CD14-positive monocyte (primary cell): Measurements from ENCODE around the gene AKT1S1. TPM values are rescaled to one million over a fixed set of nuclear protein-coding genes. Genes with fewer than 3 reads are reported as not detected.

Source experiments
- DNase-seq, 3 donors: peaks; one replicate each; pipeline ENCODE4 v3.0.0-alpha.2; 2011 to 2022
- H2AFZ ChIP-seq: 2 replicates; pipeline ENCODE4 v1.6.0; 2012; ENCODE audit warnings: mild to moderate bottlenecking, low read depth, low read length, inconsistent platforms; ENCODE audit not compliant: insufficient read depth, poor library complexity, severe bottlenecking
- H3K27ac ChIP-seq, 2 donors: 1 replicate in 1 of 2; 2 replicates in 1 of 2; pipeline ENCODE4 v1.5.1; 2012 to 2013; ENCODE audit warnings: low read length in 2 of 2, control low read depth in 1 of 2, inconsistent platforms in 1 of 2, low read depth in 1 of 2, mild to moderate bottlenecking in 1 of 2
- H3K27me3 ChIP-seq, 2 donors: one replicate each; pipeline versions ENCODE4 v1.6.0 to v1.6.1; 2011 to 2013; ENCODE audit warnings: low read length in 2 of 2; ENCODE audit not compliant: control insufficient read depth in 2 of 2, insufficient read depth in 2 of 2
- H3K36me3 ChIP-seq, 2 donors: replicated peaks in 1 of 2; 1 replicate in 1 of 2; 2 replicates in 1 of 2; pipeline versions ENCODE4 v1.5.1 to v1.6.1; 2012 to 2013; ENCODE audit warnings: low read length in 2 of 2, control low read depth in 1 of 2, inconsistent platforms in 1 of 2, mild to moderate bottlenecking in 1 of 2; ENCODE audit not compliant: insufficient read depth in 2 of 2, control insufficient read depth in 1 of 2
- H3K4me1 ChIP-seq, 2 donors: 1 replicate in 1 of 2; 2 replicates in 1 of 2; pipeline versions ENCODE4 v1.5.1 to v1.6.1; 2012 to 2013; ENCODE audit warnings: low read length in 2 of 2, control low read depth in 1 of 2, inconsistent platforms in 1 of 2, mild to moderate bottlenecking in 1 of 2, moderate library complexity in 1 of 2; ENCODE audit not compliant: insufficient read depth in 2 of 2, control insufficient read depth in 1 of 2
- H3K4me2 ChIP-seq: replicated peaks from 2 replicates; pipeline ENCODE3; 2012; ENCODE audit warnings: low read length, moderate library complexity, mild to moderate bottlenecking; ENCODE audit not compliant: poor library complexity, severe bottlenecking; ENCODE audit errors: extremely low read depth
- H3K4me3 ChIP-seq, 3 experiments: fragments of 200-600 bp in 1 of 3; sonication (generic) in 1 of 3; replicated peaks in 1 of 3; 1 replicate in 2 of 3; 2 replicates in 1 of 3; pipeline ENCODE4 v1.5.1; 2011 to 2013; ENCODE audit warnings: low read length in 3 of 3, mild to moderate bottlenecking in 3 of 3, control low read depth in 2 of 3, low read depth in 2 of 3, inconsistent platforms in 1 of 3, moderate library complexity in 1 of 3
- H3K79me2 ChIP-seq: 2 replicates; pipeline ENCODE4 v1.6.0; 2012; ENCODE audit warnings: mild to moderate bottlenecking, control low read depth, inconsistent platforms, low read length, moderate library complexity; ENCODE audit not compliant: insufficient read depth
- H3K9ac ChIP-seq: 2 replicates; pipeline ENCODE4 v1.6.0; 2017; ENCODE audit warnings: low read length, mild to moderate bottlenecking; ENCODE audit not compliant: insufficient read depth, poor library complexity, severe bottlenecking
- H3K9me3 ChIP-seq, 2 donors: replicated peaks in 1 of 2; 1 replicate in 1 of 2; 2 replicates in 1 of 2; pipeline versions ENCODE4 v1.5.1 to v1.6.1; 2012 to 2013; ENCODE audit warnings: low read length in 2 of 2, control low read depth in 1 of 2; ENCODE audit not compliant: control insufficient read depth in 1 of 2, insufficient read depth in 1 of 2
- H4K20me1 ChIP-seq: 2 replicates; pipeline ENCODE4 v1.6.0; 2012; ENCODE audit warnings: mild to moderate bottlenecking, low read length, control low read depth, moderate library complexity; ENCODE audit not compliant: insufficient read depth
- H3K27ac Mint-ChIP-seq, 7 donors: one replicate each; pipeline ENCODE4 v1.8.0; 2020; ENCODE audit warnings: mild to moderate bottlenecking in 7 of 7, mixed read lengths in 7 of 7, moderate library complexity in 6 of 7, inconsistent platforms in 2 of 7
- H3K27me3 Mint-ChIP-seq, 3 donors: one replicate each; pipeline ENCODE4 v1.8.0; 2021 to 2022; ENCODE audit warnings: low read depth in 3 of 3, mild to moderate bottlenecking in 3 of 3, mixed read lengths in 3 of 3, moderate library complexity in 3 of 3, inconsistent platforms in 1 of 3
- H3K36me3 Mint-ChIP-seq, 2 donors: one replicate each; pipeline ENCODE4 v1.8.0; 2020; ENCODE audit warnings: mixed read lengths in 2 of 2, inconsistent platforms in 1 of 2, mild to moderate bottlenecking in 1 of 2
- H3K4me1 Mint-ChIP-seq: one replicate; pipeline ENCODE4 v1.8.0; 2020; ENCODE audit warnings: mild to moderate bottlenecking, mixed read lengths
- H3K4me3 Mint-ChIP-seq, 2 donors: one replicate each; pipeline ENCODE4 v1.8.0; 2020; ENCODE audit warnings: mild to moderate bottlenecking in 2 of 2, mixed read lengths in 2 of 2, moderate library complexity in 1 of 2
- H3K9me3 Mint-ChIP-seq, 7 donors: one replicate each; pipeline ENCODE4 v1.8.0; 2020 to 2022; ENCODE audit warnings: mixed read lengths in 7 of 7, mild to moderate bottlenecking in 6 of 7, moderate library complexity in 6 of 7, inconsistent platforms in 2 of 7
- WGBS: methylation state at CpG from one replicate; pipeline ENCODE4 v1.1.5; 2013; ENCODE audit warnings: missing lambda C conversion rate; ENCODE audit not compliant: insufficient coverage; 5-methylcytosine and 5-hydroxymethylcytosine counted together
- intact Hi-C, 2 donors: fragments of 100-400 bp; cut with micrococcal nuclease; formaldehyde crosslinking; loops; one replicate each; pipeline versions ENCODE4 v1.15.0 to v1.15.1; 2023
- polyA plus RNA-seq, 3 donors: library from polyadenylated mRNA; depleted of rRNA in 1 of 3; unstranded in 2 of 3; stranded (reverse) in 1 of 3; fragments of 300-500 nt in 2 of 3; fragments of >200 nt in 1 of 3; fragmentation: Illumina TruSeq in 2 of 3; gene quantifications; 1 replicate in 2 of 3; 2 replicates in 1 of 3; pipeline ENCODE4 v1.2.3, GENCODE V29; 2012 to 2021
- TF ChIP-seq, protein P1 (sequence below): fragments of 200-600 bp; IDR thresholded peaks from one replicate; pipeline ENCODE4 v1.8.0; 2022; ENCODE audit warnings: antibody characterized with exemption, mild to moderate bottlenecking

The AKT1S1 gene
- polyA plus RNA-seq, 3 donors = 5.4 to 18.2 (median 6.6) TPM

DNA sequence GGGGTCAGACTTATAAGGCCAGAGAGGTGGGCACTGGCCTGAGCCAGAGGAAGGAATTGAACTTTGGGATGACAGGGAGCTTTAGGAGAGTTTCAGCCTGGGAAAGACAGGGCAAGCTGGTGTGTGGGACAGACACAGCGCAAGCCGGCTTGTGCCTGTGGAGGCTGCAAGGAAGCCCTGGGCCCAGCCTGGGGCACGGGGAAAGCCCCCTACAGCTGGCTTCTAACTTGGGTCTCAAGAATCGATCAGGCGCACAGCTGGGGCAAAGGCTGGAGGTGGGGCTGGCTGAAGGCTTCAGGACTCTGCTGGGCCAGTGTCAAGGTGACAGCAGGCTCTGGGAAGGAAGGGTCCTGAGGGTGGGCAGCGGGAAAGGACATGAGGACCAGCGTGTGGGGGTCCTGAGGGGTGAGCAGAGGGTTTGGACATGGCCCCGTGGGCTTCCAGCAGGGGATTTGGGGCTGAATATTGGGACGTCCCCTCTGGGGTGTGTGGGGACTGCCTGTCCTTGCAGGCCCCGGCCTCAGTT lies 23.2 kb downstream of the AKT1S1 start:
- intact Hi-C loops = loop anchor here in 1 of 2 donors (5.0 kb wide), 1 partner anchor 37 kb away; the partner anchor contains the start of gene MED25
- peaks cover 10 to 25% of the 10 kb centered on the region in 2 donors for H3K36me3 ChIP-seq
- peak overlapping the region in 1 of 2 donors; percentile 16 for H3K4me3 Mint-ChIP-seq
- peaks cover 30% of the 10 kb centered on the region for H3K4me1 Mint-ChIP-seq
- DNase-seq = no peak
- H3K9ac ChIP-seq = no peak overlapping the region
- peaks cover 20% of the 10 kb centered on the region for H3K79me2 ChIP-seq
- H3K9me3 ChIP-seq = peaks cover 4% of the 10 kb centered on the region in 2 donors
- no peak overlapping the region for H2AFZ ChIP-seq
- peaks cover 7 to 12% of the 10 kb centered on the region in 2 donors for H3K27me3 ChIP-seq
- H3K27me3 Mint-ChIP-seq = peaks cover 15 to 16% (median 15%) of the 10 kb centered on the region in 3 donors
- no peak overlapping the region for H3K4me2 ChIP-seq
- peaks cover 17 to 34% of the 10 kb centered on the region in 2 donors for H3K36me3 Mint-ChIP-seq
- no peak overlapping the region for H3K4me3 ChIP-seq
- peak overlapping the region in 3 of 7 donors; percentile 16 to 74 (median 19) for H3K27ac Mint-ChIP-seq
- peaks cover 68% of the 10 kb centered on the region for H4K20me1 ChIP-seq
- H3K4me1 ChIP-seq = peaks cover 20 to 29% of the 10 kb centered on the region in 2 donors
- TF ChIP-seq, protein P1, sequence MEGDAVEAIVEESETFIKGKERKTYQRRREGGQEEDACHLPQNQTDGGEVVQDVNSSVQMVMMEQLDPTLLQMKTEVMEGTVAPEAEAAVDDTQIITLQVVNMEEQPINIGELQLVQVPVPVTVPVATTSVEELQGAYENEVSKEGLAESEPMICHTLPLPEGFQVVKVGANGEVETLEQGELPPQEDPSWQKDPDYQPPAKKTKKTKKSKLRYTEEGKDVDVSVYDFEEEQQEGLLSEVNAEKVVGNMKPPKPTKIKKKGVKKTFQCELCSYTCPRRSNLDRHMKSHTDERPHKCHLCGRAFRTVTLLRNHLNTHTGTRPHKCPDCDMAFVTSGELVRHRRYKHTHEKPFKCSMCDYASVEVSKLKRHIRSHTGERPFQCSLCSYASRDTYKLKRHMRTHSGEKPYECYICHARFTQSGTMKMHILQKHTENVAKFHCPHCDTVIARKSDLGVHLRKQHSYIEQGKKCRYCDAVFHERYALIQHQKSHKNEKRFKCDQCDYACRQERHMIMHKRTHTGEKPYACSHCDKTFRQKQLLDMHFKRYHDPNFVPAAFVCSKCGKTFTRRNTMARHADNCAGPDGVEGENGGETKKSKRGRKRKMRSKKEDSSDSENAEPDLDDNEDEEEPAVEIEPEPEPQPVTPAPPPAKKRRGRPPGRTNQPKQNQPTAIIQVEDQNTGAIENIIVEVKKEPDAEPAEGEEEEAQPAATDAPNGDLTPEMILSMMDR = no peak
- H3K9me3 Mint-ChIP-seq = peaks cover 4 to 8% (median 7%) of the 10 kb centered on the region in 7 donors
- 98% methylated on average over 5 of the region's 10 CpGs for WGBS
- H3K27ac ChIP-seq = no peak overlapping the region

DNA sequence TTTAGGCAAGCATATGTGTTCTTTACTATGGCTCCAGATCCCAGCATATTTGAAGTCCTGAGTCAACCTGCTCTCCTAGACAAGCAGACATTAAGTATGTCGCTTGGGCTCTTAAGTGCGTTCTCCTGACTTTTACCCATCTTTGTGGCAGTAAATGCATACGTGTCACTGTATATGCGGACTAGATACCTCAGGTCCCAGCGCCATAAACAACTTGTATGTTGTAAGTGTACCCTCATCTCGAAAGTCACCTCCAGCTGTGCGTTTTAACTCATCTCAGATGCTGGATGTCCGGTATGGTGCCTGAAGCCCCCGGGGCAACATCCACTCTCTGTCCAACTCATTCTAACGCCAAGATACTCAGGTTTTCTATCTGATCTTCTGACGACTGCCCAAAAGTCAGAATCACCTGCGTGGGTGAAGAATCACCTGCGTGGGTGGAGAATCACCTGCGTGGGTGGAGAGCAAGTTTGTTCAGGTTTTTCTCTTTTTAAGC lies 24.5 kb downstream of the AKT1S1 start:
- Histone ChIP-seq H4K20me1 (peaks cover 57% of the 10 kb centered on the region), H3K79me2 (peaks cover 20% of the 10 kb centered on the region), H3K27me3 (peaks cover 7 to 12% of the 10 kb centered on the region in 2 donors), H2AFZ (no peak overlapping the region), H3K36me3 (peaks cover 0 to 12% of the 10 kb centered on the region in 2 donors), H3K27ac (no peak overlapping the region), H3K4me2 (peak overlapping the region; percentile 96), H3K9me3 (peaks cover 4% of the 10 kb centered on the region in 2 donors), H3K9ac (no peak overlapping the region), H3K4me3 (peak overlapping the region in 1 of 3 experiments; percentile 99), H3K4me1 (peaks cover 32 to 40% of the 10 kb centered on the region in 2 donors)
- TF ChIP-seq, protein P1 = no peak
- Mint-ChIP-seq H3K36me3 (peaks cover 9 to 22% of the 10 kb centered on the region in 2 donors), H3K27ac (no peak overlapping the region), H3K27me3 (peaks cover 15 to 17% (median 15%) of the 10 kb centered on the region in 3 donors), H3K4me3 (peak overlapping the region; percentile 71 to 86), H3K4me1 (peaks cover 40% of the 10 kb centered on the region), H3K9me3 (peaks cover 4 to 9% (median 8%) of the 10 kb centered on the region in 7 donors)
- intact Hi-C loops = loop anchor here in 1 of 2 donors (5.0 kb wide), 1 partner anchor 35 kb away; the partner anchor contains the start of gene MED25
- no peak for DNase-seq
- 94% methylated on average over 8 of the region's 14 CpGs for WGBS
